HCT116 (cell line): ENCODE data around the gene RNF130. TPM values are rescaled to one million over a fixed set of nuclear protein-coding genes. Genes with fewer than 3 reads are reported as not detected.

Experiments used
- ATAC-seq: fragments of 200-7000 bp; cut with Tn5 transposase; 2 replicates; pipeline ENCODE4 v1.9.1; 2020; ENCODE audit warnings: mild to moderate bottlenecking, moderate library complexity
- BruUV-seq: library from RNA; stranded (reverse); fragments of 400-500 nt; replicated peaks from 2 replicates; lab custom pipeline; 2021; lab: Mats Ljungman, UMichigan
- CTCF ChIA-PET: fragments of 300-600 bp; sonication (Branson Sonifier 250); formaldehyde crosslinking; loops from one replicate; lab custom pipeline; 2021; ENCODE audit warnings: antibody characterized with exemption; lab: Charles Lee
- POLR2A ChIA-PET: fragments of 300-600, 350-600 bp; sonication (Branson Sonifier 250); formaldehyde crosslinking; loops from one replicate; lab custom pipeline; 2021; ENCODE audit warnings: antibody characterized with exemption; lab: Charles Lee
- RAD21 ChIA-PET, 2 experiments: fragments of 300-600 bp; sonication (Branson Sonifier 250); formaldehyde crosslinking; loops; one replicate each; lab custom pipeline; 2023; ENCODE audit warnings: low total read pairs in 2 of 2; ENCODE audit not compliant: uncharacterized antibody in 2 of 2, unreplicated experiment in 2 of 2, low non-redundant PET in 1 of 2; lab: Charles Lee
- DNase-seq: peaks from one replicate; pipeline ENCODE4 v3.0.0-alpha.2; 2010; ENCODE audit warnings: low read depth, low spot score
- H2AFZ ChIP-seq: fragments of 200-600 bp; shearing (Covaris generic), sonication (generic); 2 replicates; pipeline ENCODE4 v1.6.1; 2017; ENCODE audit warnings: low read depth, mixed run types, mixed read lengths, antibody characterized with exemption, low read length; ENCODE audit not compliant: poor library complexity, severe bottlenecking
- H3K27ac ChIP-seq: 2 replicates; pipeline ENCODE4 v1.5.1; 2012; ENCODE audit warnings: low read depth, low read length
- H3K27me3 ChIP-seq: fragments of 200-600 bp; sonication (generic); 2 replicates; pipeline ENCODE4 v1.6.1; 2016; ENCODE audit warnings: mixed run types, low read length, mixed read lengths; ENCODE audit not compliant: insufficient read depth
- H3K36me3 ChIP-seq, 2 experiments: fragments of 200-500 bp in 1 of 2; fragments of 200-600 bp in 1 of 2; sonication (Bioruptor generic) in 1 of 2; sonication (generic) in 1 of 2; 2 replicates each; pipeline versions ENCODE4 v1.5.1 to v1.6.1; 2014 to 2016; ENCODE audit warnings: low read length in 2 of 2, inconsistent platforms in 1 of 2, mixed read lengths in 1 of 2, mixed run types in 1 of 2; ENCODE audit not compliant: insufficient read depth in 2 of 2, control insufficient read depth in 1 of 2
- H3K4me1 ChIP-seq, 2 experiments: fragments of 200-600 bp in 1 of 2; sonication (generic) in 1 of 2; 2 replicates each; pipeline versions ENCODE4 v1.5.1 to v1.6.1; 2012 to 2017; ENCODE audit warnings: low read length in 2 of 2, inconsistent platforms in 1 of 2, mild to moderate bottlenecking in 1 of 2, mixed read lengths in 1 of 2, mixed run types in 1 of 2, moderate library complexity in 1 of 2; ENCODE audit not compliant: insufficient read depth in 2 of 2, control insufficient read depth in 1 of 2
- H3K4me2 ChIP-seq: fragments of 200-600 bp; sonication (generic); 2 replicates; pipeline ENCODE4 v1.6.1; 2017; ENCODE audit warnings: mixed run types, low read length, mixed read lengths
- H3K4me3 ChIP-seq, 2 experiments: fragments of 200-600 bp in 1 of 2; sonication (generic) in 1 of 2; replicated peaks in 1 of 2; 2 replicates each; pipeline ENCODE4 v1.5.1; 2011 to 2016; ENCODE audit warnings: low read length in 2 of 2, control low read depth in 1 of 2, low read depth in 1 of 2, mild to moderate bottlenecking in 1 of 2, mixed read lengths in 1 of 2, mixed run types in 1 of 2
- H3K79me2 ChIP-seq: fragments of 200-600 bp; sonication (generic); 2 replicates; pipeline ENCODE4 v1.6.1; 2017; ENCODE audit warnings: mild to moderate bottlenecking, mixed run types, low read length, moderate library complexity, mixed read lengths; ENCODE audit not compliant: insufficient read depth
- H3K9ac ChIP-seq: fragments of 200-600 bp; sonication (generic); 2 replicates; pipeline ENCODE4 v1.6.1; 2016; ENCODE audit warnings: low read length, mixed read lengths
- H3K9me2 ChIP-seq: fragments of 200-600 bp; sonication (generic), shearing (Covaris generic); 2 replicates; pipeline ENCODE4 v1.6.1; 2017; ENCODE audit warnings: mixed run types, mild to moderate bottlenecking, moderate library complexity; ENCODE audit not compliant: insufficient read depth
- H3K9me3 ChIP-seq, 2 experiments: fragments of 200-500 bp in 1 of 2; fragments of 200-600 bp in 1 of 2; sonication (Bioruptor generic) in 1 of 2; sonication (generic) in 1 of 2; 2 replicates each; pipeline ENCODE4 v1.6.1; 2014 to 2017; ENCODE audit warnings: low read length in 2 of 2, mixed read lengths in 2 of 2, inconsistent platforms in 1 of 2, low read depth in 1 of 2, mild to moderate bottlenecking in 1 of 2, mixed run types in 1 of 2, moderate library complexity in 1 of 2; ENCODE audit not compliant: control insufficient read depth in 1 of 2, insufficient read depth in 1 of 2
- H4K20me1 ChIP-seq: fragments of 200-600 bp; sonication (generic), shearing (Covaris generic); 2 replicates; pipeline ENCODE4 v1.6.1; 2017; ENCODE audit warnings: mixed run types, mild to moderate bottlenecking, moderate library complexity; ENCODE audit not compliant: insufficient read depth
- CEBPB ChIP-seq: IDR thresholded peaks from 2 replicates; pipeline ENCODE4 v1.6.1; 2012; ENCODE audit warnings: low read depth
- CTCF ChIP-seq, 3 experiments: fragments of 200-600 bp in 1 of 3; sonication (generic) in 1 of 3; IDR thresholded peaks in 2 of 3; conservative IDR thresholded peaks in 1 of 3; 2 replicates each; pipeline ENCODE4 v1.5.1; 2012 to 2017; ENCODE audit warnings: low read depth in 2 of 3, low read length in 2 of 3, antibody characterized with exemption in 1 of 3, borderline replicate concordance in 1 of 3, control low read depth in 1 of 3, mild to moderate bottlenecking in 1 of 3, mixed read lengths in 1 of 3, mixed run types in 1 of 3, moderate library complexity in 1 of 3; ENCODE audit not compliant: insufficient read depth in 1 of 3
- ELF1 ChIP-seq: IDR thresholded peaks from 2 replicates; pipeline ENCODE4 v1.6.1; 2012; ENCODE audit warnings: low read depth, borderline replicate concordance
- EZH2 ChIP-seq: fragments of 200-600 bp; sonication (generic); IDR thresholded peaks from 2 replicates; pipeline ENCODE4 v1.6.1; 2017; ENCODE audit warnings: antibody characterized with exemption, mixed run types
- JUND ChIP-seq: IDR thresholded peaks from 2 replicates; pipeline ENCODE4 v1.6.1; 2012
- MAX ChIP-seq: IDR thresholded peaks from 2 replicates; pipeline ENCODE4 v1.6.1; 2012
- SRF ChIP-seq: IDR thresholded peaks from 2 replicates; pipeline ENCODE4 v1.6.1; 2012; ENCODE audit warnings: low read depth
- ZBTB33 ChIP-seq: IDR thresholded peaks from 2 replicates; pipeline ENCODE4 v1.6.1; 2011; ENCODE audit warnings: mild to moderate bottlenecking, low read length, moderate library complexity; ENCODE audit not compliant: insufficient replicate concordance; ENCODE audit errors: extremely low read depth
- ZNF274 ChIP-seq: fragments of 200-500 bp; sonication (Bioruptor generic); IDR thresholded peaks from 2 replicates; pipeline ENCODE4 v1.6.1; 2014; ENCODE audit warnings: mild to moderate bottlenecking, low read depth, low read length, inconsistent platforms
- intact Hi-C: fragments of 100-400 bp; cut with micrococcal nuclease; formaldehyde crosslinking; loops from 2 replicates; pipeline ENCODE4 v1.10.0; 2022
- total RNA-seq: library from RNA; stranded (reverse); gene quantifications from one replicate; pipeline ENCODE4 v1.2.1, GENCODE V29; 2021; ENCODE audit not compliant: unreplicated experiment

The RNF130 gene
- total RNA-seq, 1 experiment from 2014 or later = 34.9 TPM

DNA sequence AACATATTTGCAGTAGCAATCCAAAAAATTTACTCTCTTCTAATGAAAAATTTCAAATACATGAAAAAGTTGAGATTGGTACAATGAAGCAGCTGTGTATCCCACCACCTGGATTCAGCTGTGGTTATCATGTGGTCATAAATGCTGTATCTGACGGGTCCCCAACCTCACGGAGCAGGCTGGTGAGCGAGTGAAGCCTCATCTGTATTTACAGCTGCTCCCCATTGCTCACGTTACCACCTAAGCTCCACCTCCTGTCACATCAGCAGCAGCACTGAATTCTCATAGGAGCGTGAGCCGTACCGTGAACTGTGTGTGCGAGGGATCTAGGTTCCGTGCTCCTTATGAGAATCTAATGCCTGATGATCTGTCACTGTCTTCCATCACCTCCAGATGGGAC, 6.8 kb upstream of the RNF130 start (continued):
- TF ChIP-seq CEBPB = no peak

- no TSS peak for BruUV-seq
- CTCF ChIA-PET = no interaction called here
These were observed 6.2 kb upstream of the RNF130 start for GRCh38 chr5:180077594-180078284.

More at GRCh38 chr5:180077594-180078284, 6.2 kb upstream of the RNF130 start:
- intact Hi-C loops = no loop called here
- no peak overlapping the region for H2AFZ ChIP-seq
- H3K9ac ChIP-seq = no peak overlapping the region
- DNase-seq (no peak), ATAC-seq (no peak)
- TF ChIP-seq JUND (no peak), EZH2 (no peak), CTCF (IDR thresholded peaks at IDR 0.05 in 2 of 3, conservative IDR thresholded peaks at IDR 0.05 in 1 of 3; ENCODE audit: borderline replicate concordance in 1 of 3, insufficient read depth in 1 of 3, low read depth in 2 of 3, low read length in 2 of 3) (no peak), MAX (no peak), ELF1 (no peak), ZBTB33 (no peak), SRF (no peak), ZNF274 (no peak)
- no peaks in the 10 kb centered on the region for H3K4me1 ChIP-seq
- H3K4me2 ChIP-seq = no peak overlapping the region
- H3K36me3 ChIP-seq = no peaks in the 10 kb centered on the region
- H3K9me3 ChIP-seq = peaks cover 0 to under 1% of the 10 kb centered on the region in 2 experiments; a peak in 1 of 4 replicates
- no peaks in the 10 kb centered on the region for H3K9me2 ChIP-seq
- no peaks in the 10 kb centered on the region for H4K20me1 ChIP-seq
- no peak overlapping the region for H3K4me3 ChIP-seq
- no peaks in the 10 kb centered on the region for H3K27me3 ChIP-seq
- POLR2A ChIA-PET = no interaction called here
- H3K79me2 ChIP-seq = no peaks in the 10 kb centered on the region
- H3K27ac ChIP-seq = no peak overlapping the region
- RAD21 ChIA-PET = no interaction called here
